ENCODE results near the gene RASGRP3. TPM values are rescaled to one million over a fixed set of nuclear protein-coding genes. Genes with fewer than 3 reads are reported as not detected.

The RASGRP3 gene
- total and polyA plus RNA-seq, 2 of the 13 experiments (the other 11 are each of a cell fraction or from before 2014, with no cell fraction given): 0.01 TPM; not detected in 1

DNA sequence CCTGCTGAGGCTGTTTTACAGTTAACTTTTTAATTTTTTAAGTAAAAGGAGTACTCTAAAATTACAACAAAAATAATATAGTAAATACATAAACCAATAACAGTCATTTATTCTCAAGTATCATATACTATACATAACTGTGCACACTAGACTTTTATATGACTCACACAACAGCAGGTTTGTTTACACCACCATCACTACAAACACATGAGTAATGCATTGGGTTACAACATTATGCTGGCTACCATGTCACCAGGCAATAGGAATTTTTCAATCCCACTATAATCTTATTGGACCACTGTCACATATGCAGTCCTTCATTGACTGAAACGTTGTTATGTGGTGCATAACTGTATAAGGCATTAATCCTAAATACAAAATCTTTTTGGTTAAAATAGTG, 42.5 kb downstream of the RASGRP3 start (continued):
- TF ChIP-seq, protein P1, sequence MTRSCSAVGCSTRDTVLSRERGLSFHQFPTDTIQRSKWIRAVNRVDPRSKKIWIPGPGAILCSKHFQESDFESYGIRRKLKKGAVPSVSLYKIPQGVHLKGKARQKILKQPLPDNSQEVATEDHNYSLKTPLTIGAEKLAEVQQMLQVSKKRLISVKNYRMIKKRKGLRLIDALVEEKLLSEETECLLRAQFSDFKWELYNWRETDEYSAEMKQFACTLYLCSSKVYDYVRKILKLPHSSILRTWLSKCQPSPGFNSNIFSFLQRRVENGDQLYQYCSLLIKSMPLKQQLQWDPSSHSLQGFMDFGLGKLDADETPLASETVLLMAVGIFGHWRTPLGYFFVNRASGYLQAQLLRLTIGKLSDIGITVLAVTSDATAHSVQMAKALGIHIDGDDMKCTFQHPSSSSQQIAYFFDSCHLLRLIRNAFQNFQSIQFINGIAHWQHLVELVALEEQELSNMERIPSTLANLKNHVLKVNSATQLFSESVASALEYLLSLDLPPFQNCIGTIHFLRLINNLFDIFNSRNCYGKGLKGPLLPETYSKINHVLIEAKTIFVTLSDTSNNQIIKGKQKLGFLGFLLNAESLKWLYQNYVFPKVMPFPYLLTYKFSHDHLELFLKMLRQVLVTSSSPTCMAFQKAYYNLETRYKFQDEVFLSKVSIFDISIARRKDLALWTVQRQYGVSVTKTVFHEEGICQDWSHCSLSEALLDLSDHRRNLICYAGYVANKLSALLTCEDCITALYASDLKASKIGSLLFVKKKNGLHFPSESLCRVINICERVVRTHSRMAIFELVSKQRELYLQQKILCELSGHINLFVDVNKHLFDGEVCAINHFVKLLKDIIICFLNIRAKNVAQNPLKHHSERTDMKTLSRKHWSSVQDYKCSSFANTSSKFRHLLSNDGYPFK (CRISPR knock-in tag; IDR thresholded peaks at IDR 0.05; ENCODE audit: borderline replicate concordance): no peak
- TF ChIP-seq FOXK2 (IDR thresholded peaks at IDR 0.05) (no peak), ZNF446 (CRISPR knock-in tag; IDR thresholded peaks at IDR 0.05) (no peak), MIXL1 (CRISPR knock-in tag; IDR thresholded peaks at IDR 0.05) (no peak), THYN1 (CRISPR knock-in tag; IDR thresholded peaks at IDR 0.05; ENCODE audit: borderline replicate concordance, low read depth) (no peak), ZNF615 (CRISPR knock-in tag; IDR thresholded peaks at IDR 0.05; ENCODE audit: borderline replicate concordance) (no peak), ZNF350 (CRISPR knock-in tag; IDR thresholded peaks at IDR 0.05; ENCODE audit: borderline replicate concordance, low read depth) (no peak), NCOA5 (CRISPR knock-in tag; IDR thresholded peaks at IDR 0.05) (no peak), ZNF547 (CRISPR knock-in tag; IDR thresholded peaks at IDR 0.05) (no peak), ZSCAN30 (CRISPR knock-in tag; IDR thresholded peaks at IDR 0.05) (no peak)
- TF ChIP-seq, protein P2, sequence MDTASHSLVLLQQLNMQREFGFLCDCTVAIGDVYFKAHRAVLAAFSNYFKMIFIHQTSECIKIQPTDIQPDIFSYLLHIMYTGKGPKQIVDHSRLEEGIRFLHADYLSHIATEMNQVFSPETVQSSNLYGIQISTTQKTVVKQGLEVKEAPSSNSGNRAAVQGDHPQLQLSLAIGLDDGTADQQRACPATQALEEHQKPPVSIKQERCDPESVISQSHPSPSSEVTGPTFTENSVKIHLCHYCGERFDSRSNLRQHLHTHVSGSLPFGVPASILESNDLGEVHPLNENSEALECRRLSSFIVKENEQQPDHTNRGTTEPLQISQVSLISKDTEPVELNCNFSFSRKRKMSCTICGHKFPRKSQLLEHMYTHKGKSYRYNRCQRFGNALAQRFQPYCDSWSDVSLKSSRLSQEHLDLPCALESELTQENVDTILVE (CRISPR knock-in tag; IDR thresholded peaks at IDR 0.05): no peak
- TF ChIP-seq, protein P3, sequence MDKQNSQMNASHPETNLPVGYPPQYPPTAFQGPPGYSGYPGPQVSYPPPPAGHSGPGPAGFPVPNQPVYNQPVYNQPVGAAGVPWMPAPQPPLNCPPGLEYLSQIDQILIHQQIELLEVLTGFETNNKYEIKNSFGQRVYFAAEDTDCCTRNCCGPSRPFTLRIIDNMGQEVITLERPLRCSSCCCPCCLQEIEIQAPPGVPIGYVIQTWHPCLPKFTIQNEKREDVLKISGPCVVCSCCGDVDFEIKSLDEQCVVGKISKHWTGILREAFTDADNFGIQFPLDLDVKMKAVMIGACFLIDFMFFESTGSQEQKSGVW (CRISPR knock-in tag; IDR thresholded peaks at IDR 0.05; ENCODE audit: borderline replicate concordance): no peak
